ENCODE results near the gene WIZ.

Gene WIZ

DNA sequence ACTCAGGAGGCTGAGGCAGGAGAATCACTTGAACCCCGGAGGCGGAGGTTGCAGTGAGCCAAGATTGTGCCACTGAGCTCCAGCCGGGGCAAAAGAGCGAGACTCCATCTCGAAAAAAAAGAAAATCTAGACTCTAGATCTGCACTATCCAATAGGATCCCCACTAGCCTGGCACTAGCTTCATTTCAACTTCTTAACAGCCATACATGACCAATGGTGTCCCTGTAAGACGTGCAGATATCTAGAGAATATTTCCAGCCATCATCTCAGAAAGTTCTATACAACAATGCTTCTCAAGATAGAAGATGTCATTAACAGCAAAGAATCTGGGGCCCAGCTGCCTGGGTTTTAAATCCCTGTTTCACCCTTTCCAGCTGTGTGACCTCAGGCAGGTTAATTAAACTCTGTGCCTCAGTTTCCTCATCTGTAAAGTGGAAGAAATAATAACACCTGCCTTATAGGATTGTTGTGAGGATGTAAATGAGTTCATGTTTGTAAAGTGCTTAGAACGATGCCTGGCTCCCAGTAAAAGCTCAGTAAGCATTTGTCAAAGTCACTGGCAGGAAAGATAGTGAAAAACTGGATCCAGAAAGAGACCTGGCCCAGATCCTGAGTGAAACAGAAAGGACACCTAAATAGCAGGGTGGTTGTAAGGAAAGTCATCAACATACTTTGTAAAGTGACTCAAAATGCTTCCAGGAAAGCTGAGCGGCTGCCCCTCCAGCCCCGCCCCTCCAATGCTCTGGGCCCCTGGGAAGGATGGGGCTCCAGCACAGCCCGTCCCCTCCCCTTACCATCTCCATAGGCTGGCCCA, 13.5 kb downstream of the WIZ start:
- Histone ChIP-seq H4K8ac (ENCODE audit: low read depth, low read length) (no peak overlapping the region), H3K27ac (ENCODE audit: low read depth, low read length) (no peak overlapping the region), H3K4me1 (ENCODE audit: control insufficient read depth, low read depth, low read length) (peaks cover 4% of the 10 kb centered on the region), H3K4me3 (ENCODE audit: low read length) (no peak overlapping the region), H3K36me3 (ENCODE audit: control insufficient read depth, insufficient read depth, low read length) (no peaks in the 10 kb centered on the region), H3K4ac (ENCODE audit: low read depth, low read length) (no peak overlapping the region), H2BK5ac (ENCODE audit: low read length) (no peak overlapping the region), H2BK120ac (ENCODE audit: low read depth, low read length) (no peak overlapping the region), H3K56ac (ENCODE audit: low read length) (no peak overlapping the region), H4K5ac (ENCODE audit: low read length) (no peak overlapping the region), H3K23ac (ENCODE audit: low read length) (no peak overlapping the region), H2AK5ac (ENCODE audit: low read length) (no peak overlapping the region), H3K4me2 (ENCODE audit: low read length) (no peak overlapping the region), H3K18ac (ENCODE audit: low read length) (no peak overlapping the region), H2BK15ac (replicated peaks; ENCODE audit: low read depth) (no peak overlapping the region), H3K79me1 (ENCODE audit: low read length) (peaks cover 5% of the 10 kb centered on the region), H3K27me3 (ENCODE audit: insufficient read depth, low read length, poor library complexity) (no peaks in the 10 kb centered on the region), H3K79me2 (ENCODE audit: control insufficient read depth, insufficient read depth, low read length) (peaks cover 9% of the 10 kb centered on the region), H3K9ac (ENCODE audit: low read length) (no peak overlapping the region)
- no peak for DNase-seq
- WGBS (ENCODE audit: extremely low coverage, insufficient coverage, low lambda C conversion rate), result no CpG with 5 or more reads among the region's 10 CpGs

DNA sequence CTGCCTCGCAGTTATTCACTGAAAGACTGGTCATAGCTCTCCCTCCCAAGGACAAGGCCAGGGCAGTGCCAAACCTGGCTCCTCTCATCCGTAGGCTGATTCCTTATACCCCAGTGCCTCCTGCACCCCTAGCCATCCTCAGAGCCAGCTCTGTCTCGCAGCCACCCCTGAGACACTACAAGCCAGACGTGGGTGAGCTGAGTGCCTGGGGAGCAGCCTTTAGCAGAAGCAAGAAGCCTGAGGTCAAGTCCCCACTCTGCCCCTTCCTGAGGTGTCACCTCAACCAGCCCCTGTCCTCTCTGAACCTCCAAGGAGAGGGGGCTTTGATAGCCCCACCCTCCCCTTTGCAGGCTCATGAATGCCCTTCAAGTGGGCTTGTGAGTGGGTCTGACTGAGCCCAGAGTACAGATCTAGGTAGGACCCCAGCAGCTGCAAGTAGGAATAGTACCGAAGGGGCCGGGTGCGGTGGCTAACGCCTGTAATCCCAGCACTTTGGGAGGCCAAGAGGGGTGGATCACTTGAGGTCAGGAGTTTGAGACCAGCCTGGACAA, 16.2 kb downstream of the WIZ start:
- Histone ChIP-seq H2BK15ac (replicated peaks; ENCODE audit: low read depth) (no peak overlapping the region), H4K8ac (ENCODE audit: low read depth, low read length) (no peak overlapping the region), H3K4me2 (ENCODE audit: low read length) (peak overlapping the region; percentile 57), H2BK120ac (ENCODE audit: low read depth, low read length) (no peak overlapping the region), H3K4me1 (ENCODE audit: control insufficient read depth, low read depth, low read length) (peaks cover 5% of the 10 kb centered on the region), H3K9ac (ENCODE audit: low read length) (peak overlapping the region; percentile 62), H4K5ac (ENCODE audit: low read length) (no peak overlapping the region), H3K23ac (ENCODE audit: low read length) (no peak overlapping the region), H3K27ac (ENCODE audit: low read depth, low read length) (no peak overlapping the region), H3K56ac (ENCODE audit: low read length) (peak overlapping the region; percentile 78), H3K79me1 (ENCODE audit: low read length) (peaks cover 17% of the 10 kb centered on the region), H2BK5ac (ENCODE audit: low read length) (no peak overlapping the region), H3K36me3 (ENCODE audit: control insufficient read depth, insufficient read depth, low read length) (no peaks in the 10 kb centered on the region), H3K27me3 (ENCODE audit: insufficient read depth, low read length, poor library complexity) (no peaks in the 10 kb centered on the region), H2AK5ac (ENCODE audit: low read length) (no peak overlapping the region), H3K79me2 (ENCODE audit: control insufficient read depth, insufficient read depth, low read length) (peaks cover 25% of the 10 kb centered on the region), H3K4me3 (ENCODE audit: low read length) (no peak overlapping the region), H3K4ac (ENCODE audit: low read depth, low read length) (no peak overlapping the region), H3K18ac (ENCODE audit: low read length) (no peak overlapping the region)
- DNase-seq, result no peak
- no CpG with 5 or more reads among the region's 8 CpGs for WGBS (ENCODE audit: extremely low coverage, insufficient coverage, low lambda C conversion rate)

DNA sequence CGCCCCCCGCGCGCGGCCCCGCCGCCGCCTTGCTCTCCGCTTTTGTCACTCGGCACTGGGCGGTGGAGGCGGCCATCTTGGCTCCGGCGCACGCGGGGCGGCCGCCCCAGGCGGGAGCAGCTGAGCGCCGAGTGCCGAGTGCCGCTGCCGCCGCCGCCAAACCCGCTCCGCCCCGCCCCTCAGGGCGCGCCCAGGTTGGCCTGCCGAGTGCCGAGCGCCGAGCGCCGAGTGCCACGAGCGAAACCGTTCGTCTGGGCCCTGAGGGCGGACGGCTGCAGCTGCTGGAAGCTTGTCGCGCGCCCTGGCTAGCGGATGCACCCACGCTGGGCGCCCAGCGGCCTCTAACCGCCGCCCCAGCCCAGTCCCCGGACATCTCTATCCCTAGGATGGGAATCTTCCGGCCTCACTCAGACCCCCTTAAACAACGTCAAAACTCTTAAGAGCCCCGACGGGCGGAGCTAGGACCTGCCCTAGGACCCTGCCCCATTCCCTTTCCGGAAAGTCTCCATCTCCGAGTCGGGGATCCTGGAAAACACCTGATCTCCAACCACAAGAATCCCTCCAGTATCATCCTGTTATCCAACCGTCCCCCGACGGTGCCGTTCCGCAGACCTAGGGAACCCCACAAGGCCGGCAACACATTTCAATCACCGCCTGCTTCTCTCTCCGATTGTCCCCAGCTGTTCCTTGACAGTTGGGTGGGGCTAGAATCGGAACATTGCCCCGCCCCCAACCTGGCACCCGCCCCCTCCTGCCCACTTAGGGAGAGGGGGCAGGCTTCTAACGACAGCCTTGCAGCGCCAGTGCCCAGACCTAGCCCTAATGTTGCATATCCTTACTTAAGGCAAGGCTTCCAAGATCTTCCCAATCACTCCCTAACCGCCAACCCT, 16.9 kb downstream of the WIZ start:
- no peak overlapping the region for H2AK5ac ChIP-seq (ENCODE audit: low read length)
- no peaks in the 10 kb centered on the region for H3K27me3 ChIP-seq (ENCODE audit: insufficient read depth, low read length, poor library complexity)
- H3K4ac ChIP-seq (ENCODE audit: low read depth, low read length), result peak overlapping the region; percentile 92
- H3K36me3 ChIP-seq (ENCODE audit: control insufficient read depth, insufficient read depth, low read length), result no peaks in the 10 kb centered on the region
- H3K23ac ChIP-seq (ENCODE audit: low read length), result no peak overlapping the region
- H4K5ac ChIP-seq (ENCODE audit: low read length), result no peak overlapping the region
- H3K79me1 ChIP-seq (ENCODE audit: low read length), result peaks cover 17% of the 10 kb centered on the region
- H3K27ac ChIP-seq (ENCODE audit: low read depth, low read length), result no peak overlapping the region
- no peak overlapping the region for H4K8ac ChIP-seq (ENCODE audit: low read depth, low read length)
- H2BK120ac ChIP-seq (ENCODE audit: low read depth, low read length), result no peak overlapping the region
- WGBS (ENCODE audit: extremely low coverage, insufficient coverage, low lambda C conversion rate), result no CpG with 5 or more reads among the region's 75 CpGs
- H3K18ac ChIP-seq (ENCODE audit: low read length), result peak overlapping the region; percentile 86
- H3K4me1 ChIP-seq (ENCODE audit: control insufficient read depth, low read depth, low read length), result peaks cover 5% of the 10 kb centered on the region
- H2BK5ac ChIP-seq (ENCODE audit: low read length), result no peak overlapping the region
- peak; percentile 93 for DNase-seq
- peaks cover 25% of the 10 kb centered on the region for H3K79me2 ChIP-seq (ENCODE audit: control insufficient read depth, insufficient read depth, low read length)
- peak overlapping the region; percentile 81 for H3K56ac ChIP-seq (ENCODE audit: low read length)
- H3K4me2 ChIP-seq (ENCODE audit: low read length), result peak overlapping the region; percentile 94
- H3K4me3 ChIP-seq (ENCODE audit: low read length), result peak overlapping the region; percentile 66
- peak overlapping the region; percentile 65 for H3K9ac ChIP-seq (ENCODE audit: low read length)
- H2BK15ac ChIP-seq (replicated peaks; ENCODE audit: low read depth), result no peak overlapping the region

DNA sequence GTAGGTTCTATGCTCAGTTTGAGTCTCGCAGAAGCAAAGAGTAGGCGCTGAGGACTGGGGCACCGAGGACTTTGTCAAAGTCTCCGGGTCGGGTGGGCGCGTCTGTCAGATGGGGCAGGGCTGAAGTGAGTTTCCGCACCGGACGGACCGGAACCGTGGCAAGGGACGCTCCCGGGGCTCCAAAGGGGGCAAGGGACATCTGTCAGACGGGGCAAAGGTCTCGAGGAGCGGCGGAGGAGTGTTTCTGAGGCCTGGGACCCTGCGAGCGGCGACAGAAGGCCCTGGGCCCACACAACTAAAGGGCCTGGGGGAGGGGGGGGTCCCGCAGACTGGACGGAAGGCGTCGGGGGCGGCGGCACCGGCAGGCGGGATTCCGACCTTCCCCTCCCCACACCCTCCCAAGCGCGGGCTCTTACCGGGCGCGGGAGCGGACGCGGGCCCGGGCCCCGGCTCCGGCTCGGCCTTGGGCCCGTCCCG, 17.7 kb downstream of the WIZ start:
- no peak overlapping the region for H4K8ac ChIP-seq (ENCODE audit: low read depth, low read length)
- no peak overlapping the region for H3K27ac ChIP-seq (ENCODE audit: low read depth, low read length)
- H4K5ac ChIP-seq (ENCODE audit: low read length), result no peak overlapping the region
- peaks cover 17% of the 10 kb centered on the region for H3K79me1 ChIP-seq (ENCODE audit: low read length)
- H3K4me2 ChIP-seq (ENCODE audit: low read length), result peak overlapping the region; percentile 95
- no peak overlapping the region for H2AK5ac ChIP-seq (ENCODE audit: low read length)
- H3K9ac ChIP-seq (ENCODE audit: low read length), result peak overlapping the region; percentile 94
- no peak overlapping the region for H2BK5ac ChIP-seq (ENCODE audit: low read length)
- no peak for DNase-seq
- H3K18ac ChIP-seq (ENCODE audit: low read length), result peak overlapping the region; percentile 86
- peak overlapping the region; percentile 93 for H3K4me3 ChIP-seq (ENCODE audit: low read length)
- H2BK120ac ChIP-seq (ENCODE audit: low read depth, low read length), result peak overlapping the region; percentile 18
- H2BK15ac ChIP-seq (replicated peaks; ENCODE audit: low read depth), result no peak overlapping the region
- peaks cover 25% of the 10 kb centered on the region for H3K79me2 ChIP-seq (ENCODE audit: control insufficient read depth, insufficient read depth, low read length)
- H3K4me1 ChIP-seq (ENCODE audit: control insufficient read depth, low read depth, low read length), result peaks cover 5% of the 10 kb centered on the region
- H3K27me3 ChIP-seq (ENCODE audit: insufficient read depth, low read length, poor library complexity), result no peaks in the 10 kb centered on the region
- peaks cover 1% of the 10 kb centered on the region for H3K36me3 ChIP-seq (ENCODE audit: control insufficient read depth, insufficient read depth, low read length)
- H3K4ac ChIP-seq (ENCODE audit: low read depth, low read length), result peak overlapping the region; percentile 92
- peak overlapping the region; percentile 93 for H3K56ac ChIP-seq (ENCODE audit: low read length)
- no peak overlapping the region for H3K23ac ChIP-seq (ENCODE audit: low read length)
- no CpG with 5 or more reads among the region's 44 CpGs for WGBS (ENCODE audit: extremely low coverage, insufficient coverage, low lambda C conversion rate)

DNA sequence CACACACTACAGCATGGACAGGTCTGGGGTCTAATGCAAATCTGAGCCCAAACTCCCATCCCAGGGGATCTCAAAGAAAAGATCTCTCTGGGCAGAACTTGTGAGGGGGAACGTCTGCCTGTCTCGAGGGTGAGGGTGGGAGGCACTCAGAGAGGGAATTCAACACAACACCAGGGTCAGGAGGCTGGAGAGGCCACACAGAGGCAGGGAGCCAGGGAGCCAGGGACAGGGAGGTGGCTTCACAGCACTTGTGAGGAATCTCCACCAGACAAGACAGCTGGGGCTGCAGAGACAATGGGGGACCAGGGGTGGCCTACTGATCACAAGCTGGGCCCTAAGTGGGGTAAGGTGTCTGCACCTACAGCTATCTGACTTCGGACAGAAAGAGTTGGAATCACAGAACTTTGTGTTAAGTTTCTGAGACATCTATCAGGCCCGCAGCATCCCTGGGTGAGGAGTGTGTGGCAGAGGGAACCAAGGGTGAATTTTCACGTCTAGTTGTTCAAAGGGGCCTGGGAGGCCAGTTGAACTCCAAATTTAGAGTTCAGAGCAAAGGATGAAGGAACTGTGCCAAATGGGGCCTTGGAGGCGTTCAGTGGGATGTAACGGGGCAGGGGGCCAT, 18.2 kb downstream of the WIZ start:
- WGBS (ENCODE audit: extremely low coverage, insufficient coverage, low lambda C conversion rate), result no CpG with 5 or more reads among the region's 7 CpGs
- Histone ChIP-seq H3K27me3 (ENCODE audit: insufficient read depth, low read length, poor library complexity) (no peaks in the 10 kb centered on the region), H2BK15ac (replicated peaks; ENCODE audit: low read depth) (no peak overlapping the region), H3K4me1 (ENCODE audit: control insufficient read depth, low read depth, low read length) (peaks cover 5% of the 10 kb centered on the region), H2BK120ac (ENCODE audit: low read depth, low read length) (no peak overlapping the region), H3K23ac (ENCODE audit: low read length) (no peak overlapping the region), H3K18ac (ENCODE audit: low read length) (no peak overlapping the region), H3K4me2 (ENCODE audit: low read length) (peak overlapping the region; percentile 95), H3K79me1 (ENCODE audit: low read length) (peaks cover 17% of the 10 kb centered on the region), H3K27ac (ENCODE audit: low read depth, low read length) (no peak overlapping the region), H4K8ac (ENCODE audit: low read depth, low read length) (no peak overlapping the region), H3K9ac (ENCODE audit: low read length) (peak overlapping the region; percentile 94), H3K4ac (ENCODE audit: low read depth, low read length) (no peak overlapping the region), H4K5ac (ENCODE audit: low read length) (no peak overlapping the region), H2AK5ac (ENCODE audit: low read length) (no peak overlapping the region), H3K4me3 (ENCODE audit: low read length) (peak overlapping the region; percentile 93), H3K36me3 (ENCODE audit: control insufficient read depth, insufficient read depth, low read length) (peaks cover 2% of the 10 kb centered on the region), H3K56ac (ENCODE audit: low read length) (peak overlapping the region; percentile 93), H2BK5ac (ENCODE audit: low read length) (no peak overlapping the region), H3K79me2 (ENCODE audit: control insufficient read depth, insufficient read depth, low read length) (peaks cover 25% of the 10 kb centered on the region)
- DNase-seq, result no peak

All from mesendoderm (in vitro differentiated cells).